ENCODE measurements around the gene NDUFA8. TPM values are rescaled to one million over a fixed set of nuclear protein-coding genes. Genes with fewer than 3 reads are reported as not detected.

The NDUFA8 gene
- total RNA-seq, 1 experiment from 2014 or later: 105 TPM

DNA sequence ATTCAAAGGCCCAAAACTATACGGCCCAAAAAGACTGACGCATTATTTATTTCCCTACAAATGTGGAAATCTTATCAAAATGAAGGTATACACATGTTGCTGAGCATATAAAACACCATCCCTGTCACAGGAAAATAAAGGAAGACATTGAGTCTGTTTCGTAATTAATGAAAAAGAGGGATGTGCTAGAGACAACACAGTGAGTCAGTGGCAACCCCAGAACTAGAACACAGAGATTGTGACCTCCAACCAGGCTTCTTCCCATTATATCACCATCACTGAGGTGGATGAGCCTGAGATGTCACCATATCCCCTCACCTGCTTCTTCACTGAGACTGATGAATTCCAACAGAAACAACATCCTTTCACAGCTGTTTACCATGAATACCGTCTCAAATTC lies 3.8 kb downstream of the NDUFA8 start:
- Histone ChIP-seq H3K27ac (ENCODE audit: low read depth, low read length, poor library complexity, severe bottlenecking) (no peak overlapping the region), H3K4me1 (ENCODE audit: insufficient read depth, low read length, poor library complexity, severe bottlenecking) (no peaks in the 10 kb centered on the region), H3K9me3 (ENCODE audit: low read depth, low read length, poor library complexity, severe bottlenecking) (no peaks in the 10 kb centered on the region), H3K36me3 (ENCODE audit: insufficient read depth, low read length, poor library complexity, severe bottlenecking) (no peaks in the 10 kb centered on the region), H3K27me3 (replicated peaks; ENCODE audit: insufficient read depth, low read depth, low read length, poor library complexity) (no peaks in the 10 kb centered on the region), H3K4me3 (ENCODE audit: low read depth, low read length, poor library complexity, severe bottlenecking) (no peak overlapping the region)
- no peak for DNase-seq (ENCODE audit: low spot score)
- TF ChIP-seq, protein P1, sequence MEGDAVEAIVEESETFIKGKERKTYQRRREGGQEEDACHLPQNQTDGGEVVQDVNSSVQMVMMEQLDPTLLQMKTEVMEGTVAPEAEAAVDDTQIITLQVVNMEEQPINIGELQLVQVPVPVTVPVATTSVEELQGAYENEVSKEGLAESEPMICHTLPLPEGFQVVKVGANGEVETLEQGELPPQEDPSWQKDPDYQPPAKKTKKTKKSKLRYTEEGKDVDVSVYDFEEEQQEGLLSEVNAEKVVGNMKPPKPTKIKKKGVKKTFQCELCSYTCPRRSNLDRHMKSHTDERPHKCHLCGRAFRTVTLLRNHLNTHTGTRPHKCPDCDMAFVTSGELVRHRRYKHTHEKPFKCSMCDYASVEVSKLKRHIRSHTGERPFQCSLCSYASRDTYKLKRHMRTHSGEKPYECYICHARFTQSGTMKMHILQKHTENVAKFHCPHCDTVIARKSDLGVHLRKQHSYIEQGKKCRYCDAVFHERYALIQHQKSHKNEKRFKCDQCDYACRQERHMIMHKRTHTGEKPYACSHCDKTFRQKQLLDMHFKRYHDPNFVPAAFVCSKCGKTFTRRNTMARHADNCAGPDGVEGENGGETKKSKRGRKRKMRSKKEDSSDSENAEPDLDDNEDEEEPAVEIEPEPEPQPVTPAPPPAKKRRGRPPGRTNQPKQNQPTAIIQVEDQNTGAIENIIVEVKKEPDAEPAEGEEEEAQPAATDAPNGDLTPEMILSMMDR (conservative IDR thresholded peaks at IDR 0.05; ENCODE audit: low read depth, low read length): no peak
- CTCF ChIA-PET: no interaction called here
- BruUV-seq (replicated peaks): no TSS peak
- POLR2A ChIA-PET (ENCODE audit: low non-redundant PET): no interaction called here
- intact Hi-C loops (cut with micrococcal nuclease; ENCODE audit: unreplicated experiment): loop anchor here (10.0 kb wide), 1 partner anchor 109 kb away; the partner anchor contains the start of genes MRRF and RBM18

DNA sequence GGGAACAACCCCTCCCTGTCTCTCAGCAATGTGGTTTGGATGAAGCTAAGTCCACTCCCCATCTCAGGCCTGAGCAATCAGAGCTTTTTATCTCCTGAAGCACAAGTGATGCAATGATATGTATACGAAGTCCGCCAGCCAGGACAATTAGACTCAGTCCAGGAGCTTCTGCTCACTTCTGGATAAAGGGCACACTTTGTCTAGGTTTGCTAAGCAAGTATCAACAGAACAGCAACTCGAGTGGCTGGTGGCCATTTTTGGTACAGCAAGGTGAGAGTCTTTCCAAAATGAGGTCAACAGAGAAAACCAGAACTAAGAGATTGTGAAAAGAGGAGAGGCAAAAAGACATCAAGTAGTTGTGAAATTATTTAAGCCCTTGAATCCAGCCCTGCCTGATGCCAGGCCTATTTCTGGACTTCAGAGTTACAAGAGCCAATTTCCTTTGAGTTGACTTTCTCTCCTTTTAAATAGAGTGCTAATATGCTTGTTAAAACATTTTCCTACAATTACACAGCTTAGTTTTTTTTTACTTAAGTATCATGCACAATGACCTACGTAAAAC lies 8.2 kb downstream of the NDUFA8 start:
- no peak for TF ChIP-seq EZH2 (IDR thresholded peaks at IDR 0.05; ENCODE audit: borderline replicate concordance, low read depth, low read length, poor library complexity, severe bottlenecking)
- TF ChIP-seq, protein P1 (conservative IDR thresholded peaks at IDR 0.05; ENCODE audit: low read depth, low read length): no peak
- peaks cover 18% of the 10 kb centered on the region for H3K36me3 ChIP-seq (ENCODE audit: insufficient read depth, low read length, poor library complexity, severe bottlenecking)
- BruUV-seq (replicated peaks): no TSS peak
- CTCF ChIA-PET: no interaction called here
- intact Hi-C loops (cut with micrococcal nuclease; ENCODE audit: unreplicated experiment): loop anchor here (10.0 kb wide), 1 partner anchor 113 kb away; the partner anchor contains the start of genes MRRF and RBM18
- H3K9me3 ChIP-seq (ENCODE audit: low read depth, low read length, poor library complexity, severe bottlenecking): no peaks in the 10 kb centered on the region
- H3K4me3 ChIP-seq (ENCODE audit: low read depth, low read length, poor library complexity, severe bottlenecking): no peak overlapping the region
- H3K27ac ChIP-seq (ENCODE audit: low read depth, low read length, poor library complexity, severe bottlenecking): no peak overlapping the region
- H3K4me1 ChIP-seq (ENCODE audit: insufficient read depth, low read length, poor library complexity, severe bottlenecking): no peaks in the 10 kb centered on the region
- no peak for DNase-seq (ENCODE audit: low spot score)
- no peaks in the 10 kb centered on the region for H3K27me3 ChIP-seq (replicated peaks; ENCODE audit: insufficient read depth, low read depth, low read length, poor library complexity)
- POLR2A ChIA-PET (ENCODE audit: low non-redundant PET): no interaction called here

DNA sequence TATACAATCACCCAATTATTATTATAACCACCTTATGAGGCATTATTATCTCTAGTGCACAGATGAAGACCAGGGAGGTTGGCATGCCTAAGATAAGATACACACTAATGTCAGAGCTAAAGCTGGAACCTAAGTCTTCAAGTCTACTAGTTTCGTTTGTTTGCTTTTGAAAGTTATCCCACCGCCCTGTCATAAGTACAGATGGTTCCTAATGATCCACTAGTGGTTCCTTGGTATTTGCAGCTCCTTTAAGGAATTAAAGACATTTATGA lies 14.1 kb downstream of the NDUFA8 start:
- ChIA-PET POLR2A (ENCODE audit: low non-redundant PET) (no interaction called here), CTCF (no interaction called here)
- intact Hi-C loops (cut with micrococcal nuclease; ENCODE audit: unreplicated experiment): no loop called here
- Histone ChIP-seq H3K27ac (ENCODE audit: low read depth, low read length, poor library complexity, severe bottlenecking) (no peak overlapping the region), H3K4me3 (ENCODE audit: low read depth, low read length, poor library complexity, severe bottlenecking) (no peak overlapping the region), H3K9me3 (ENCODE audit: low read depth, low read length, poor library complexity, severe bottlenecking) (no peaks in the 10 kb centered on the region), H3K27me3 (replicated peaks; ENCODE audit: insufficient read depth, low read depth, low read length, poor library complexity) (no peaks in the 10 kb centered on the region), H3K4me1 (ENCODE audit: insufficient read depth, low read length, poor library complexity, severe bottlenecking) (no peaks in the 10 kb centered on the region), H3K36me3 (ENCODE audit: insufficient read depth, low read length, poor library complexity, severe bottlenecking) (peaks cover 53% of the 10 kb centered on the region)
- DNase-seq (ENCODE audit: low spot score): no peak
- BruUV-seq (replicated peaks): no TSS peak
- TF ChIP-seq, protein P1 (conservative IDR thresholded peaks at IDR 0.05; ENCODE audit: low read depth, low read length): no peak
- TF ChIP-seq EZH2 (IDR thresholded peaks at IDR 0.05; ENCODE audit: borderline replicate concordance, low read depth, low read length, poor library complexity, severe bottlenecking): no peak
